Body of pancreas (tissue), 4 donors: Measurements from ENCODE around the gene PRPH.

Source experiments
- CTCF ChIP-seq, 7 experiments: fragments of 450-650 bp in 4 of 7; fragments of 200-600 bp in 3 of 7; sonication (generic) in 3 of 7; IDR thresholded peaks; one replicate each; pipeline ENCODE4 v1.5.1; 2016 to 2019; ENCODE audit warnings: antibody characterized with exemption in 7 of 7
- POLR2A ChIP-seq, 3 donors: fragments of 450-650 bp; IDR thresholded peaks; one replicate each; pipeline ENCODE4 v1.6.1; 2016; ENCODE audit warnings: antibody characterized with exemption in 3 of 3, mild to moderate bottlenecking in 2 of 3

- no peak for TF ChIP-seq CTCF (IDR thresholded peaks at IDR 0.05)
- TF ChIP-seq POLR2A (IDR thresholded peaks at IDR 0.05), result no peak
Measured at GRCh38 chr12:49260166-49260565, 34.8 kb upstream of the PRPH start.
